Measurements from ENCODE around the gene COX4I1.
"Not testable (repeated sequence)": the region's sequence is repeated elsewhere in the genome, so short reads cannot be mapped to it uniquely, and the experiment has no call there.

Gene COX4I1

GRCh38 chr16:85826686-85827247, 27.3 kb downstream of the COX4I1 start:
- no peak for DNase-seq

DNA sequence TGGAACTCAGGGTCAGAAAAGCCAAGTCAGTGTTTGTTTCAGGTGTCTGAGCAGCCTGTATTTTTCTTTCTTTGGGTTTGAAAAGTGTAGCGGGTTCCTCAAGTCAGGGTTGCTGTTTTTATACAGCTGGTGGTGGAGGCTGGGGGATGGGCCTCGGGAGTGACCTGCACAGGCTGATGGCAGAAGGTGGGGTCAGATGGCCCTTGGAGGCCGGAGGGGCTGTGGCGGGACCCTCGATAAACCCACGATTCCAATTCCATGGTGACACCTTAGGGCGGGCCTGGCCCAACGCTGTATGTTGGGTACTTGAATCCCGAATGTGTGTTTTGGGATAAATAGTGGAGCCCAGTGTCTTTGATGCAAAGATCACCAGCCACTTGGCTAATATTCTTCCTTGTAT, 28.7 kb downstream of the COX4I1 start:
- DNase-seq: no peak

DNA sequence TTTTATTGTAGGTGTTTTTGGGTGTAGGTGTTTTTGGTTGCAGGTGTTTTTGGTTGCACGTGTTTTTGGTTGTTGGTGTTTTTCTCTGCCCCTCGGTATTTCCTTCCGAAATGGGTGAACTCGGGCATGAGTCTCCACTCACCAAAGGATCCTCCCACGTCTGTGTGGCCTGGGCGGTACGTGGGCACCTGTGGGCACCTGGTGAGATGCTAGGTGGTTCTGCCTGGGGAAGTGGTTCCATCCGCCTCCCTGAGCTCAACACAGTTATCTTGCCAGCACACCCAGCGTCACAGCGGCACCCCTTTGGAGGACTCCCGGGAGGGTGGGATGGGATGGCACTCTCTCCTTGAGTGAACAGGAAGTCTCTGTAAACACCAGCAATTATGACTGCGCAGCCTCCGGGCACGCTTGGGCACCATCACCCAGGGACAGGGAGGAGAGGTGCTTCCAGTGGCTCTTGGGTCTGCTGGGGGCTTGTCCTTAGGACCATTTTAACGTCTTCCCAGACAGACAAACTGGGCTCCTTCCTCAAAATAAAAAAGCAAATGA, 29.8 kb downstream of the COX4I1 start:
- no peak for DNase-seq

GRCh38 chr16:85829751-85830445, 30.4 kb downstream of the COX4I1 start:
- no peak for DNase-seq

GRCh38 chr16:85830821-85831220, 31.3 kb downstream of the COX4I1 start:
- DNase-seq: no peak

GRCh38 chr16:85832570-85833218, 33.2 kb downstream of the COX4I1 start:
- DNase-seq: no peak

GRCh38 chr16:85833219-85833920, 33.9 kb downstream of the COX4I1 start:
- DNase-seq: no peak

DNA sequence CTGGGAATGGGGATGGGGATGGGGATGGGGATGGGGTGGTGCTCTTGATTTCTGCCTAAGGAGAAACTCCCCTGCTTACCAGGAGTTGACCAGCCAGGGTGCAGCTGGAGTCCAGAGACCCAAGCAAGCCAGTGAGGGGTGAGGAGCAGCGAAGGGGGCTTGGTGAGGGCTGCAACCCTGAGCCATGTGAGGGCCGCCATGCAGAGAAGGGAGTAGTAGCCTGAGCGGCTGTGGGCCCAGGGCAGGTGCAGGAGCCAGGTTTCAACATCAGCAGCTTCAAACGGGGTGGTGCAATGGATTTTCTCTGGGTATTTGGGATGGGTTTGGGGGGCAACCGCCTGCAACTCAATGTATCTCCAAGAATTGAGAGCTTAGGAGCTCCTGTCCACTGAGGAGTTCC, 35.2 kb downstream of the COX4I1 start:
- no peak for DNase-seq

DNA sequence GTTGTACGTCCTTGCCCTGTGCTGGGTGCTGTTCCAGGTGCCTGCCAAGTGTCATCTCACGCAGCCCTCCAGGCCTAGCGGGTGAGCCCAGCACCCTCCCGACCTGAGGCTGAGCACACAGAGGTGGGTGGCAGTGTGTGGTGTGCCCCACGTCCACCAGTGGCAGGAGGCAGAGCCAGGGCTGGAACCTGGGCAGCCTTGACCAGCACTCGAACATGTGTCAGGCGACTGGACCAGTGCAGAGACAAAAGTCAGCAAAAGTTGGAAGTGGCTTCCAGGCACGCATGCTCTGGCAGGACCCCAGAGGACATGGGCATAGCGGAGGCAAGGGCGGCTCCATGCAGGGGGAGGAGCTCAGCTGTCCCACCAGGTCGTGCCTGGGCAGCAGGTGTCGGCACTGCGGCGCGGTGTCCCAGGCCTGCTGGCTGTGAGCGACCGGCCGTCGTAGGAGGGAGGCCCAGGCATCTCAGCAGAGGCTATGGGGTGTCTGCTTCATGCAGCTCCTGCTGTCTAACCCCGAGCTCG, 35.8 kb downstream of the COX4I1 start:
- no peak for DNase-seq

DNA sequence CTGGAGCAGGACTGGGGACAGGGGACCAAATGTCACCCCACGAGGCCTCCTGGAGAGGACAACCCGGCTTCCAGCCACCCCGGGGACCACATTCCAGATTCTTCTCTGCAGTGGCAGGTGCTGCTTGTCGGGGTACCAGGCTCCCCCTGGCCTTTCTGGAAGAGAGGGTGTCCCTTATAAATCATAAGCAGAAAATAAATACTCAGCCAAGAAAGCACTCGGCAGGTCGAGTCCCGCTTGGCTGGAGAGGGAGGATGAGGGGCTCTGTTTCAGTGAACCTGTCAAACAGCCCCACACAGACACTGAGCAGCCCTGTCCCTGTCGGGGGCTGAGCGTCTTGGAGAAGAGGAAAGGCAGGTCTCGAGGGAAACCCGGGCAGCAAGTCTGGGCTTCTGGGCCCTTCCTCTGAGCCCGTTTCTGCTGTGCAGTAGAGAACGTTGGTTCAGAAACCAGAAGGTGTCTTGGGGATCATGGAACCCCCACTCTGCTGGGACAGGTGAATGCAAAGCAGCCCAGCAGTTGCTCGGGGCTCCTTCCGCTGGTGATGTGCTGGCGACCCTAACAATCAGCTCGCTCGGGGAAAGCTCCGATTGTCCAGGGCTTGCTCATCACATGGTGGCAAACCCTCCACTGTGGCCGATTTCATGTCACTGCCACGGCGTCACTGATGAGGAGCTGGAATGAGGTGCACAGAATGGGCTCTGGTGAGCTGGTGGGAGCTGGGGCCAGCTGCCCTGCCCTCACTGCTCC, 36.6 kb downstream of the COX4I1 start:
- DNase-seq: no peak

- DNase-seq: no peak
Measured at GRCh38 chr16:85836706-85837582, 37.4 kb downstream of the COX4I1 start.

GRCh38 chr16:85837654-85838053, 38.2 kb downstream of the COX4I1 start:
- not testable (repeated sequence) for DNase-seq

DNA sequence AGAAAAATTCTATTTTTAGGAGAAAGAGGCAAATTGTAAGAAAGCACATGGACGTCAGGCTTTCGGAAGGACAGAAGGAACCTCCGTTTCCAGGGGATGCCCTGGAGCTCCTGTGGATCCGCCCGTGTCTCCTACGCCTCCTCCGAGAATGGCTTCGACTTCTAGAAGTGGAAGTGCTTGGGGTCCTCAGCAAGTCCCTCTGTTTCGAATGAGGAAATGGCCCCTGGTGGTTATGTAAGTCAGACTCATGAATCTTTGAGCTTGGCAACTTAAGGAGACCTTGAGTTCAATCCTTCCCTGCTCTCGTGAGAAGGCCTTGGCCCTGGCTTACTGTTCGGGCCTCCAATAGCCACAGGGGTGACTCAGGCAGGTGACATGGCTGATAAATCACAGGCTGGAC, 38.9 kb downstream of the COX4I1 start:
- DNase-seq: no peak

- DNase-seq: no peak
Measured at GRCh38 chr16:85838876-85839585, 39.5 kb downstream of the COX4I1 start.

DNA sequence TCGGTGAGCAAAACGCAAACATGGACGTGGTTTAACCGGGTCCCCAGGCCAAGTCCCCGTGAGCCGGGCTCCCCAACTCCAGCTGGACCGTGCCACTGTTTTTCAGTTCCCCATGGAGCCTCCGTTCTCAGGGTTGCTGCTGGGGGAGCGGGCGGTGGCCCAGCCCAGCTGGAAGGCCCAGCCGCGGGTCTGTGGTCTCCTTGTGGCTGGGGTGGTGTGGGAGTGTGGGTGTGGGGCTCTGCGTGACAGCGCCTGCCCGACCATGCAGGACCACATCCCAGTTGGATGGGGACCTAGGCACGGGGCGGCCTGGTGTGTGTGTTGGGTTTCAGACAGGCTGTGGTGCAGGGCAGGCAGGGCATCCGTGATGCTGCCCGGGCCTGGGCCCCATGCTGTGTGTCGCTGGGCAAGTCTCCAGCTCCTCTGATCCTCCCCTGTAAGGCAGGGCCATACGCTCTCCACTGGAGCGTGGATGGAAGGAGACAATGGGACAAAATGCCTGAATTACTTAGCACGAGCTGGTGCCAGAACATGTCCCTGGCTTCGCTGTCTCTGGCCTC, 40.3 kb downstream of the COX4I1 start:
- no peak for DNase-seq

DNA sequence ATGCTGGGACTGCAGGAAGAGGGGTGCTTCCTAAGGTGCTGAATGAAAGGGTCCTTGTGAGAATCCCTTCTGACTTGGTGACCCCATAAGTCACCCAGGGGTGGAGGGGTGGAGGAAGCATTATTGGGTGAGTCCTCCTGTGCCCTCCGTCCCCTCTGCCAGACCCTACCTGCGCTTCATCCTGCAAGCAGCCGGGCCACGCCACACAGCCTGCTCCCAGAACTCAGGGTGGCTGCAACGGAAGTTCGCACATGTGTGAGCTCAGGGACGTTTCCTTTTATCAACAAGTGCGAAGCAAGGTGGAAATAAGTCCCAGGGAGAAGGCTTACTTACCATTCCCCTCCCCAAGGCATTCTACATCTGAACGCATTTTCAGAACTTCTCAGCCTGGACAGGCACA, 40.9 kb downstream of the COX4I1 start:
- DNase-seq: no peak

DNA sequence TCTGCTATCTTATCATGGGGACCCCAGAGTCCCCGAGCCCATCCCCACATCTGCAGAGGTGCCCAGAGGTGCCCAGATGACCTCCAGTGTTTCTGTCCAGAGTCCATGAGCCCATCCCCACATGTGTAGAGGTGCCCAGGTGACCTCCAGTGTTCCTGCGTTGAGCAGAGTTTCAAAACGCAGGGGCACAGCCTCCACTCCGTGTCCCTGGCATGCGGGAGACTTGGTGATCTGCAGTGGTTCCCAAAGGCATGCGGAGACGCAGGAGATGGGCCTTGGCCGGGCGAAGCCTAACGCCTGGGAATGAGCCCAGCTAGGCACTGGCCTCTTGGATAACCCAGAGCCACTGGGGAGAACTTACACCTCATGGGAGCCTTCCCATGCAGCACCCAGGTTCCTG, 41.3 kb downstream of the COX4I1 start:
- DNase-seq: no peak

DNA sequence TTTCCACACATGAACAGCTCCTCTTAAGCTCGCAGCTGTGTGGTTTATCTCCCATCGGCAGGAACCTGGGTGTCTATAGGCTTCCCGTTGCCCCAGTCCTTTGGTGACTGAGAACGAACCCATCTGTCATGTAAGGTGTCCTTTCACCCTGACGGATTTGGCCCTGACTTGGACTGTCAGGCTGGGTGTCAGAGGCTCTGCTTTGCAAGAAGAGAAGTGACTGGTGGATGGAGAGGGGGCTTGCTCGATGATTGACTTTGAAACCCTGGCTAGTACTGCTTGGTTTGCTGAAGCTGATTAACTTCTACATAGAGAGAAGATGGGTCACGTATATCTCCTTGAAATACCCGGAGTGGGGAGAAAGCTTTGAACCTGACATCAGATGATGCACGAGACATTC, 42.9 kb downstream of the COX4I1 start:
- DNase-seq: no peak

DNA sequence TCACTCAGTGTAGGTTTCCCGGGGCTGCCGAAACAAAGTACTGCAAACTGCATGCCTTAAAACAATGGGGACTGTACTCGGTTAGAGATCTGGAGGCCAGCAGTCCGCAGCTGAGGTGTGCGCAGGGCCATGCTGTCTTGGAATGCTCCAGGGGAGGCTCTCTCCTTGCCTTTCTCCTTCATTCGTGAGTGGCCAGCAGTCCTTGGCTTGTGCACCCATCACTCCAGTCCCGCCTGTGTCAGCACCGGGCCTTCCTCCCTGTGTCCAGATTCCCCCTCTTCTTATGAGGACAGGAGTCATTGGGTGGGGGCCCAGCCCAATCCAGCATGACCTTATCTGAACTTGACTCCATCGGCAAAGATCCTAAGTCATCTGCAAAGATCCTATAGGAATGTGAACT, 43.4 kb downstream of the COX4I1 start:
- no peak for DNase-seq

- no peak for DNase-seq
Measured at GRCh38 chr16:85843471-85844168, 44.1 kb downstream of the COX4I1 start.
